GM06990 (cell line): ENCODE measurements around the gene FAM3B.

Experiments used
- DNase-seq: peaks from one replicate; pipeline ENCODE4 v3.0.0-alpha.2; 2011; ENCODE audit not compliant: insufficient read length; ENCODE audit errors: extremely low read depth
- H3K27me3 ChIP-seq: replicated peaks from 2 replicates; pipeline ENCODE4 v1.6.0; 2011; ENCODE audit warnings: low read length; ENCODE audit not compliant: control insufficient read depth, insufficient read depth
- H3K36me3 ChIP-seq: 2 replicates; pipeline ENCODE4 v1.5.1; 2011; ENCODE audit warnings: low read length; ENCODE audit not compliant: control insufficient read depth, insufficient read depth
- H3K4me3 ChIP-seq: replicated peaks from 2 replicates; pipeline ENCODE4 v1.5.1; 2011; ENCODE audit warnings: low read depth, mild to moderate bottlenecking, control low read depth, low read length
- TF ChIP-seq, protein P1 (sequence below): IDR thresholded peaks from 2 replicates; pipeline ENCODE4 v1.5.1; 2011; ENCODE audit warnings: low read length, control low read depth, mild to moderate bottlenecking, inconsistent platforms; ENCODE audit not compliant: insufficient read depth, poor library complexity, severe bottlenecking

Gene FAM3B

DNA sequence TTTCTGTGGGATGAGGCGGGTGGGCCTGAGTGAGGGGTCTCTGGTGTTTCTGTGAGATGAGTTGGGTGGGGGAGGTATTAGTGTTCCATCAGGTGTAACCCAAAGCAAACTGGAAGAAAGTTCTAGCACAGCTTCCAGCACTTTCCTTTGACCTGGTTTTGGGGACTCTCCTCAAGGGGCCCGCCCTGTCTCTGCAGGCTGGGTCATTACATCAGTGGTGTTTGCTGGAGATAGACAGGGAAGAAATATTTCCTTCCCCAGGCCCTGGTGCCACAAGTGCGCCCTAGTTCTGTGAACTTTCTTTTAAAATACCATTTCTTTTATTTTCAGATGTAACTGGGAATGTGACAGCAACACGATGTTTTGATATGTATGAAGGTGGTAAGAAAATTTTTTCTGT is 28.8 kb downstream of the FAM3B start:
- H3K27me3 ChIP-seq, result no peaks in the 10 kb centered on the region; the same call in 1 of the 2 replicates
- H3K36me3 ChIP-seq, result no peaks in the 10 kb centered on the region
- no peak overlapping the region for H3K4me3 ChIP-seq
- TF ChIP-seq, protein P1, sequence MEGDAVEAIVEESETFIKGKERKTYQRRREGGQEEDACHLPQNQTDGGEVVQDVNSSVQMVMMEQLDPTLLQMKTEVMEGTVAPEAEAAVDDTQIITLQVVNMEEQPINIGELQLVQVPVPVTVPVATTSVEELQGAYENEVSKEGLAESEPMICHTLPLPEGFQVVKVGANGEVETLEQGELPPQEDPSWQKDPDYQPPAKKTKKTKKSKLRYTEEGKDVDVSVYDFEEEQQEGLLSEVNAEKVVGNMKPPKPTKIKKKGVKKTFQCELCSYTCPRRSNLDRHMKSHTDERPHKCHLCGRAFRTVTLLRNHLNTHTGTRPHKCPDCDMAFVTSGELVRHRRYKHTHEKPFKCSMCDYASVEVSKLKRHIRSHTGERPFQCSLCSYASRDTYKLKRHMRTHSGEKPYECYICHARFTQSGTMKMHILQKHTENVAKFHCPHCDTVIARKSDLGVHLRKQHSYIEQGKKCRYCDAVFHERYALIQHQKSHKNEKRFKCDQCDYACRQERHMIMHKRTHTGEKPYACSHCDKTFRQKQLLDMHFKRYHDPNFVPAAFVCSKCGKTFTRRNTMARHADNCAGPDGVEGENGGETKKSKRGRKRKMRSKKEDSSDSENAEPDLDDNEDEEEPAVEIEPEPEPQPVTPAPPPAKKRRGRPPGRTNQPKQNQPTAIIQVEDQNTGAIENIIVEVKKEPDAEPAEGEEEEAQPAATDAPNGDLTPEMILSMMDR, result no peak
- no peak for DNase-seq

DNA sequence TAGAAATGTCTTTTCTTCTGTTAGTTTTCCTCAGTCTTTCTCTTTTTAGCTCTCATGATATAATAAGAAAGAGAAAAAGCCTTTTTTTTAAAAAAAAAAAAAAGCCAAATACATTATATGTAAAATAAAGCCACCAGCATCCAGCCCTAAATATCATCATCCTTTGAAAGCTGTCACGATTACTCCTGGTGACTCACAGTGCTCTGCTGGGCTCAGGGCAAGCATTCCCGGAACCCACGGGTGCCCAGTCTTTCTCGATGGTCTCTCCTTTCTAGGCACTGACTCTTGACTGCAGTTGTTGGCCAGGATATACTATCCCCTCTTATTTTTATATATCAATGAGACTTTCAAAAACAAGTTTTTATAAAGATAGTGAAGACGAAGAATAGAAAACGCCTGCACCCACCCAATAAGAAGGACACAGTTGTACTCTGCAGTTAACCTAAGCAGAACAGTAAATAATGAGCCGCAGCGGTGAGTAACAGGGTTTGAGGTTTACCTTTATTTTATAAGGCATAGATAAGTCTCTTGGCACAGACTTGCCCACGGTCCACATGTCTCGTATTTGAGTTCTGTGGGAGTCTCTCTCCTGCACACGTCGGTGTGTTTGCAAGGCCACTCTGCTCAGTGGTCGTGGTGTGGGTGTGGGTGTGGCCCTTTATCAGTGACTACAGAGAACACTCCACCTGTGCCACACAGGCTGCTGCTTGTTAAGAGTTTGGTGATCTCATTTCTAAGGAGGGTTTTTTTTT is 29.5 kb downstream of the FAM3B start:
- no peak overlapping the region for H3K4me3 ChIP-seq
- no peaks in the 10 kb centered on the region for H3K36me3 ChIP-seq
- DNase-seq, result no peak
- TF ChIP-seq, protein P1, result no peak
- H3K27me3 ChIP-seq, result no peaks in the 10 kb centered on the region; the same call in 1 of the 2 replicates

DNA sequence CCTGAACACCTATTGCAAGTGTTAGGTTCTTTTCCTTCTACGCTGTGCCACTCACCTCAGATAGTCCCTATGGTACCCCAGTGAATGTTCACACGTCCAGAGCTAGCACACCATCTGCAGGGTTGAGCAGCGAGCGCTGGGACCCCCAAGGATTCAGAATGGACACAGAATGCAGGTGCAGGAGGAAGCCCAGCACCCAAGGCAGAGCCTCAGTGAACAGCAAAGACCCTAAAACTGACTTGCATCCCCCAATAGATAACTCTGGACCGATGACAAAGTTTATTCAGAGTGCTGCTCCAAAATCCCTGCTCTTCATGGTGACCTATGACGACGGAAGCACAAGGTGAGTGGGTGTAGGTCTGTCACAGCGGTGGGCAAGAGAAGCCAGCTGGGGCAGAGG is 30.2 kb downstream of the FAM3B start:
- H3K4me3 ChIP-seq, result no peak overlapping the region
- no peaks in the 10 kb centered on the region; the same call in none of the 2 replicates for H3K27me3 ChIP-seq
- no peaks in the 10 kb centered on the region for H3K36me3 ChIP-seq
- DNase-seq, result no peak
- TF ChIP-seq, protein P1, result no peak

DNA sequence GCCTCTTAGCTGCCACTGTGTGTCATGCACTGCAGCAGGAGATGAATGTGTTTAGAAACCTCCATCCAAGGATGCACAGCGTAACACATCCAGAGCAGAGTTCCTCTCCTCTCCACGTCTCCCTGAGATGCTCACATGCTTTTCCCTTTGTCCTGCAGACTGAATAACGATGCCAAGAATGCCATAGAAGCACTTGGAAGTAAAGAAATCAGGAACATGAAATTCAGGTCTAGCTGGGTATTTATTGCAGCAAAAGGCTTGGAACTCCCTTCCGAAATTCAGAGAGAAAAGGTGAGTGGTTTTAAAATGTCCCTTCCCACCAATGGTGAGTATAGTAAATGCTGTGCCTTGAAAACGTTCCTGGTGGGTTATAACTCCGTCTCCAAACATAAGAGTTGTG is 31.8 kb downstream of the FAM3B start:
- no peaks in the 10 kb centered on the region; the same call in none of the 2 replicates for H3K27me3 ChIP-seq
- H3K36me3 ChIP-seq, result no peaks in the 10 kb centered on the region
- DNase-seq, result no peak
- H3K4me3 ChIP-seq, result no peak overlapping the region
- TF ChIP-seq, protein P1, result no peak

DNA sequence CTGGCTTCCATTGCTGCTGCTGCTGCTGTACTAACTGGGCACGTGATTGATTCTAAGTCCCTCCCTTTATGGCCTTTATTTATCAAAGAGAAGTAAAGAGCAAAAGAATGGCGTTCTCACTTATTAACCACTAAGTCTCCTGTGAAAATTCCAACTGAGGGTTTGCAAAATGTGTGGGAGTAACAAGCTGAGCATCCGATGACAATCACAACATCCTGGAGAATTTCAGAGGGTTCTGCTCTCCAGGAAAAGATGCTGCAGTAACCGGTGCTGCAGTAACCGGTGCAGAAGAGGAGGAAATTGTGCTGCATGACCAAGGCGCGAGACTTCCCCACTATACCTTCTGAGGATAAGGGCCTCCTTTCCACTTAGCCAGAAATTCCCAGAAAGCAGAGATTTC is 32.5 kb downstream of the FAM3B start:
- no peak for DNase-seq
- Histone ChIP-seq H3K4me3 (no peak overlapping the region), H3K36me3 (no peaks in the 10 kb centered on the region), H3K27me3 (no peaks in the 10 kb centered on the region; the same call in none of the 2 replicates)
- TF ChIP-seq, protein P1, result no peak
